ENCODE measurements around the gene GPER1.
A peak's percentile ranks its signal among the peaks of the same experiment; 100 is the strongest.
"Not testable (repeated sequence)": the region's sequence is repeated elsewhere in the genome, so short reads cannot be mapped to it uniquely, and the experiment has no call there.

Gene GPER1

GRCh38 chr7:1137517-1138167 is 49.7 kb downstream of the GPER1 start:
- peak overlapping the region; percentile 61 for H3K27ac ChIP-seq
- TF ChIP-seq CTCF (conservative IDR thresholded peaks at IDR 0.05): no peak

DNA sequence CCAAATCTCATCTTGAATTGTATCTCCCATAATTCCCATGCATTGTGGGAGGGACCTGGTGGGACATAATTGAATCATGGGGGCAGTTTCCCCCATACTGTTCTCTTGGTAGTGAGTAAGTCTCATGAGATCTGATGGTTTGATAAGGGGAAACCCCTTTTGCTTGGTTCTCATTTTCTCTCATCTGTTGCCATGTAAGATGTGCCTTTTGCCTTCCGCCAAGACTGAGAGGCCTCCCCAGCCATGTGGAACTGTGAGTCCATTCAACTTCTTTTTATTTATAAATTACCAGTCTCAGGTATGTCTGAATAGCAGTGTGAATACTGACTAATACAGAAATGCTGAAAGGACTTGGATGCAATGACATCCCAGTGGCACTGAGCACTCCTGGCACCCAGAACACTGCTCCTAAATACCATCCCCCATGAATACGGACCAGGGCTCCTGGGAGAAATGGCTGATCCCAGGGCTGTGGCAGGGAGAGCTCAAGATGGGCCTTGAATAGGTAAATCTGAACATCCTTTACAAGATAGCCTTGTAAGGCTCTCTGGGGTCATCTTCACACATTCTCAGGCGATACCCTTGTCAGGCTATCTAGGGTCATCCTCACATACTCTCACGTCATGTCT is 52.7 kb downstream of the GPER1 start:
- TF ChIP-seq CTCF (conservative IDR thresholded peaks at IDR 0.05): no peak

GRCh38 chr7:1141651-1142050 is 53.7 kb downstream of the GPER1 start:
- H3K27ac ChIP-seq: no peak overlapping the region
- no peak for TF ChIP-seq CTCF (conservative IDR thresholded peaks at IDR 0.05)

More for the DNA sequence above, 52.7 kb downstream of the GPER1 start:
- H3K27ac ChIP-seq: no peak overlapping the region

DNA sequence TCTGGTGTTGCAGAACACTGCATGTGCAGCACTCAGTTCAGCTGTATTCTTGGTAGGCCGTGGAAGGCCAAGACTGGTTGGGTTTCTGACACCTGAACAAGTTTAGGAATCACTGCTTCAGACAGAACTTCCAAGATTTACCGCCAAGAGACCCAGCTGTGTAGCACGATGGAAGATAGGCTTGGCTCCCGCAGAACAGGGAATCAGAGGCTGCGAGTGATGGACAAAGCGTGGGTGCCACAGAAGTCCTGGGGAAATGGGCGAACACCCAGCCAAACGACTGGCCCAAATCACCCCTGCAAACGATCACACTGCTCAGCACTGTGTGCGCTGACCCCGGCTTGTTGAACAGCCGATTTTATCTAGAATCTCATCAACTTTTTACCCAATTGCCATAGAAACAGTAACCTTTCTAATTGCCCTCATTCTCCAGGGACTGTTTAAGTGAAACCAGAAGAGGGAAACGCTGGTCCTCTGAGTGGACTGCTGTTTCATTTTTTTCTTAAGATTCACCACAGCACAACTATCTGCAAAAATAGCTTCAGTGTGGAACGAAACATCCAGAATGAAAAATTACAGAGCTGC is 54.2 kb downstream of the GPER1 start:
- H3K27ac ChIP-seq: no peak overlapping the region
- no peak for TF ChIP-seq CTCF (conservative IDR thresholded peaks at IDR 0.05)

GRCh38 chr7:1143031-1143430 is 55.1 kb downstream of the GPER1 start:
- H3K27ac ChIP-seq: not testable (repeated sequence)

All from VCaP (cell line).